MM.1S (cell line): ENCODE data around the gene GALNT7.
"Not testable (repeated sequence)": the region's sequence is repeated elsewhere in the genome, so short reads cannot be mapped to it uniquely, and the experiment has no call there.

Experiments
- DNase-seq: peaks from one replicate; pipeline ENCODE4 v3.0.0-alpha.2; 2015
- H2AFZ ChIP-seq: fragments of 300-600 bp; sonication (generic); 2 replicates; pipeline ENCODE4 v1.6.0; 2016; ENCODE audit warnings: antibody characterized with exemption, low read length
- H3F3A ChIP-seq: fragments of 300-600 bp; sonication (generic); 2 replicates; pipeline ENCODE4 v1.6.1; 2016; ENCODE audit warnings: mild to moderate bottlenecking, antibody characterized with exemption, low read length, moderate library complexity, mixed read lengths; ENCODE audit not compliant: insufficient read depth
- H3K27ac ChIP-seq: fragments of 300-600 bp; sonication (generic); 2 replicates; pipeline ENCODE4 v1.5.1; 2016; ENCODE audit warnings: mild to moderate bottlenecking, low read length
- H3K27me3 ChIP-seq: fragments of 300-600 bp; sonication (generic); replicated peaks from 2 replicates; pipeline ENCODE4 v1.6.0; 2016; ENCODE audit warnings: low read length; ENCODE audit not compliant: insufficient read depth
- H3K36me3 ChIP-seq: fragments of 300-600 bp; sonication (generic); replicated peaks from 2 replicates; pipeline ENCODE4 v1.6.1; 2016; ENCODE audit warnings: mild to moderate bottlenecking, low read length, mixed read lengths; ENCODE audit not compliant: insufficient read depth
- H3K4me1 ChIP-seq: fragments of 300-600 bp; sonication (generic); 2 replicates; pipeline ENCODE4 v1.6.1; 2016; ENCODE audit warnings: low read length, mixed read lengths
- H3K4me2 ChIP-seq: fragments of 300-600 bp; sonication (generic); 2 replicates; pipeline ENCODE4 v1.6.0; 2016; ENCODE audit warnings: low read depth, low read length
- H3K4me3 ChIP-seq: fragments of 300-600 bp; sonication (generic); 2 replicates; pipeline ENCODE4 v1.5.1; 2016; ENCODE audit warnings: low read length, mixed read lengths
- H3K79me2 ChIP-seq: fragments of 300-600 bp; sonication (generic); 2 replicates; pipeline ENCODE4 v1.6.1; 2016; ENCODE audit warnings: mixed run types, low read length, mixed read lengths
- H3K9ac ChIP-seq: fragments of 300-600 bp; sonication (generic); 2 replicates; pipeline ENCODE4 v1.6.1; 2016; ENCODE audit warnings: low read length, mixed read lengths
- H3K9me2 ChIP-seq: fragments of 300-600 bp; sonication (generic); replicated peaks from 2 replicates; pipeline ENCODE4 v1.6.1; 2016; ENCODE audit warnings: mild to moderate bottlenecking, low read length, mixed read lengths; ENCODE audit not compliant: insufficient read depth
- H3K9me3 ChIP-seq: fragments of 300-600 bp; sonication (generic); replicated peaks from 2 replicates; pipeline ENCODE4 v1.6.1; 2016; ENCODE audit warnings: mild to moderate bottlenecking, low read length, mixed read lengths; ENCODE audit not compliant: insufficient read depth
- H4K20me1 ChIP-seq: fragments of 300-600 bp; sonication (generic); 2 replicates; pipeline ENCODE4 v1.6.1; 2016; ENCODE audit warnings: mild to moderate bottlenecking, low read length, moderate library complexity, mixed read lengths; ENCODE audit not compliant: insufficient read depth
- CTCF ChIP-seq: fragments of 300-600 bp; sonication (generic); IDR thresholded peaks from 2 replicates; pipeline ENCODE4 v1.5.1; 2016; ENCODE audit warnings: antibody characterized with exemption, low read length, mixed read lengths
- EZH2 ChIP-seq: fragments of 300-600 bp; sonication (generic); optimal IDR thresholded peaks from 2 replicates; pipeline ENCODE3; 2017; ENCODE audit warnings: low read depth, mild to moderate bottlenecking, antibody characterized with exemption, low read length, mixed read lengths
- EZH2phosphoT487 ChIP-seq: fragments of 300-600 bp; sonication (generic); IDR thresholded peaks from 2 replicates; pipeline ENCODE4 v1.6.1; 2018; ENCODE audit warnings: antibody characterized with exemption, low read length

The GALNT7 gene

GRCh38 chr4:173218411-173219125 is 50.0 kb downstream of the GALNT7 start:
- Histone ChIP-seq H3K9me2 (no peaks in the 10 kb centered on the region), H3K9me3 (no peaks in the 10 kb centered on the region), H4K20me1 (no peaks in the 10 kb centered on the region), H3F3A (no peaks in the 10 kb centered on the region), H3K27ac (no peak overlapping the region), H3K9ac (no peak overlapping the region), H2AFZ (no peak overlapping the region), H3K4me3 (no peak overlapping the region), H3K4me1 (no peaks in the 10 kb centered on the region; the same call in 1 of the 2 replicates), H3K27me3 (no peaks in the 10 kb centered on the region), H3K4me2 (no peak overlapping the region), H3K36me3 (no peaks in the 10 kb centered on the region), H3K79me2 (peaks cover 12% of the 10 kb centered on the region; the same call in 1 of the 2 replicates)
- no peak for TF ChIP-seq EZH2
- TF ChIP-seq EZH2phosphoT487 = no peak
- no peak for TF ChIP-seq CTCF
- no peak for DNase-seq

- H3K36me3 ChIP-seq, H3K4me3 ChIP-seq, H3K4me1 ChIP-seq, H3K27me3 ChIP-seq, H4K20me1 ChIP-seq, DNase-seq, H2AFZ ChIP-seq, H3K4me2 ChIP-seq, H3K9ac ChIP-seq, H3K9me3 ChIP-seq, H3K9me2 ChIP-seq, H3K27ac ChIP-seq, H3F3A ChIP-seq: not testable (repeated sequence)
- peaks cover 15% of the 10 kb centered on the region; the same call in 1 of the 2 replicates for H3K79me2 ChIP-seq
Measured at GRCh38 chr4:173219126-173219437, 50.5 kb downstream of the GALNT7 start.

GRCh38 chr4:173223743-173224142 is 55.1 kb downstream of the GALNT7 start:
- Histone ChIP-seq H3K9ac (no peak overlapping the region), H2AFZ (no peak overlapping the region), H3K4me2 (no peak overlapping the region), H3K27ac (no peak overlapping the region), H4K20me1 (no peaks in the 10 kb centered on the region), H3K4me1 (no peaks in the 10 kb centered on the region; the same call in 1 of the 2 replicates), H3K27me3 (no peaks in the 10 kb centered on the region), H3K79me2 (peaks cover 10% of the 10 kb centered on the region; the same call in 1 of the 2 replicates), H3K4me3 (no peak overlapping the region), H3K9me3 (no peaks in the 10 kb centered on the region), H3F3A (no peaks in the 10 kb centered on the region), H3K9me2 (no peaks in the 10 kb centered on the region), H3K36me3 (no peaks in the 10 kb centered on the region)
- no peak for TF ChIP-seq EZH2phosphoT487
- TF ChIP-seq EZH2 = no peak
- TF ChIP-seq CTCF = no peak
- no peak for DNase-seq

GRCh38 chr4:173226401-173226888 is 57.8 kb downstream of the GALNT7 start:
- Histone ChIP-seq H2AFZ (no peak overlapping the region), H3K27ac (no peak overlapping the region), H3K4me3 (no peak overlapping the region), H3K36me3 (no peaks in the 10 kb centered on the region), H3K9me3 (no peaks in the 10 kb centered on the region), H3K4me2 (no peak overlapping the region), H3K27me3 (no peaks in the 10 kb centered on the region), H3K79me2 (0 out of 2 replicates have a peak, but pooled peaks cover 3% of the 10 kb centered on the region), H3F3A (0 out of 2 replicates have a peak, but pooled peaks cover 6% of the 10 kb centered on the region), H3K4me1 (peaks cover 13% of the 10 kb centered on the region), H3K9ac (no peak overlapping the region), H3K9me2 (no peaks in the 10 kb centered on the region), H4K20me1 (no peaks in the 10 kb centered on the region)
- DNase-seq = no peak
- no peak for TF ChIP-seq CTCF
- no peak for TF ChIP-seq EZH2
- TF ChIP-seq EZH2phosphoT487 = no peak
